T-helper 2 cell treated with Interferon-gamma antibody and Interleukin-4, amounts not matched to agents 100 ng/mL and 5 ng/mL, for 36 hours (primary cell): Measurements from ENCODE around the gene NDUFB5. TPM values are rescaled to one million over a fixed set of nuclear protein-coding genes. Genes with fewer than 3 reads are reported as not detected.

ENCODE experiments used
- intact Hi-C: fragments of 100-400 bp; cut with micrococcal nuclease; formaldehyde crosslinking; loops from one replicate; pipeline ENCODE4 v1.15.1; 2023
- total RNA-seq: library from RNA; stranded (reverse); gene quantifications from 2 replicates; pipeline ENCODE4 v1.2.3, GENCODE V29; 2022

Gene NDUFB5
- 76.7 and 84.3 TPM in 2 replicates for total RNA-seq

GRCh38 chr3:179604321-179605078, at the start of gene NDUFB5, which contains the start of gene MRPL47:
TSS of gene NDUFB5 (plus strand) at chr3:179604794. CDS start at chr3:179604816, 22 bp downstream.
TSS of gene MRPL47 (minus strand) at chr3:179604638. CDS start at chr3:179604624, 14 bp downstream.
- intact Hi-C loops = loop anchor here (1.0 to 10.0 kb wide), 9 partner anchors 42 to 1380 kb away; partner anchors contain the start of genes ACTL6A, DNAJC19, FXR1 and GNB4

GRCh38 chr3:179558742-179559364, 45.7 kb upstream of the NDUFB5 start:
- intact Hi-C loops = loop anchor here (1.0 kb wide), 3 partner anchors 113 to 544 kb away; no protein-coding TSS in a partner anchor

- intact Hi-C loops = loop anchor here (5.0 kb wide), 1 partner anchor 298 kb away; no protein-coding TSS in a partner anchor
Measured at GRCh38 chr3:179560791-179561190, 43.8 kb upstream of the NDUFB5 start.

- intact Hi-C loops = loop anchor here (1.0 to 5.0 kb wide), 11 partner anchors 42 to 1350 kb away; partner anchors contain the start of genes FXR1, MFN1, MRPL47 and NDUFB5
Measured at GRCh38 chr3:179562591-179563270, 41.9 kb upstream of the NDUFB5 start, which contains the start of gene ACTL6A. TSS of gene ACTL6A (plus strand) at chr3:179562926. CDS start at chr3:179563093, 167 bp downstream.

GRCh38 chr3:179563271-179563783, 41.3 kb upstream of the NDUFB5 start:
- intact Hi-C loops = loop anchor here (1.0 to 5.0 kb wide), 6 partner anchors 240 to 1349 kb away; partner anchors contain the start of genes FXR1, ZMAT3 and ZNF639

GRCh38 chr3:179565496-179565895, 39.1 kb upstream of the NDUFB5 start:
- intact Hi-C loops = no loop called here

GRCh38 chr3:179580992-179581391, 23.6 kb upstream of the NDUFB5 start:
- intact Hi-C loops = no loop called here

GRCh38 chr3:179589143-179589542, 15.5 kb upstream of the NDUFB5 start:
- intact Hi-C loops = no loop called here

GRCh38 chr3:179590669-179591068, 13.9 kb upstream of the NDUFB5 start:
- intact Hi-C loops = no loop called here

- intact Hi-C loops = no loop called here
Measured at GRCh38 chr3:179591313-179591712, 13.3 kb upstream of the NDUFB5 start.

GRCh38 chr3:179599531-179599930, 5.1 kb upstream of the NDUFB5 start:
- intact Hi-C loops = no loop called here

- intact Hi-C loops = loop anchor here (5.0 to 10.0 kb wide), 2 partner anchors 1309 to 1381 kb away; partner anchors contain the start of genes DNAJC19 and FXR1
Measured at GRCh38 chr3:179603321-179603720, 1.3 kb upstream of the NDUFB5 start.

GRCh38 chr3:179603831-179604230, 763 bp upstream of the NDUFB5 start:
- intact Hi-C loops = loop anchor here (1.0 to 10.0 kb wide), 9 partner anchors 42 to 1381 kb away; partner anchors contain the start of genes ACTL6A, DNAJC19, FXR1 and GNB4

GRCh38 chr3:179606534-179607085, 2.0 kb downstream of the NDUFB5 start:
- intact Hi-C loops = loop anchor here (10.0 kb wide), 1 partner anchor 1378 kb away; the partner anchor contains the start of gene DNAJC19

GRCh38 chr3:179608931-179609720, 4.5 kb downstream of the NDUFB5 start:
- intact Hi-C loops = loop anchor here (1.0 to 10.0 kb wide), 3 partner anchors 43 to 1376 kb away; partner anchors contain the start of gene DNAJC19

- intact Hi-C loops = no loop called here
Measured at GRCh38 chr3:179610066-179610465, 5.5 kb downstream of the NDUFB5 start.

GRCh38 chr3:179613807-179614206, 9.2 kb downstream of the NDUFB5 start:
- intact Hi-C loops = no loop called here

GRCh38 chr3:179615458-179616173, 11.0 kb downstream of the NDUFB5 start:
- intact Hi-C loops = no loop called here

- intact Hi-C loops = no loop called here
Measured at GRCh38 chr3:179622023-179622422, 17.4 kb downstream of the NDUFB5 start.
